HG03342 (cell line): ENCODE measurements around the gene ATG7.
"Not testable (repeated sequence)": the region's sequence is repeated elsewhere in the genome, so short reads cannot be mapped to it uniquely, and the experiment has no call there.

Source experiments
- ATAC-seq: cut with Tn5 transposase; IDR thresholded peaks from one replicate; pipeline ENCODE4 v1.9.1; 2021; ENCODE audit warnings: mild to moderate bottlenecking, moderate library complexity; ENCODE audit not compliant: unreplicated experiment

ATG7 gene

GRCh38 chr3:11251807-11252176 is 20.4 kb upstream of the ATG7 start:
- no peak for ATAC-seq

- no peak for ATAC-seq
Measured at GRCh38 chr3:11254876-11255275, 17.3 kb upstream of the ATG7 start.

- not testable (repeated sequence) for ATAC-seq
Measured at GRCh38 chr3:11255537-11255936, 16.7 kb upstream of the ATG7 start.

GRCh38 chr3:11258958-11259357 is 13.2 kb upstream of the ATG7 start:
- ATAC-seq: no peak

GRCh38 chr3:11260460-11260859 is 11.7 kb upstream of the ATG7 start:
- no peak for ATAC-seq

- ATAC-seq: no peak
Measured at GRCh38 chr3:11269007-11269406, 3.2 kb upstream of the ATG7 start.

- no peak for ATAC-seq
Measured at GRCh38 chr3:11272906-11273574, 843 bp downstream of the ATG7 start.

GRCh38 chr3:11273891-11274291 is 1.7 kb downstream of the ATG7 start:
- ATAC-seq: no peak

- no peak for ATAC-seq
Measured at GRCh38 chr3:11274566-11275142, 2.5 kb downstream of the ATG7 start.

GRCh38 chr3:11275926-11276325 is 3.7 kb downstream of the ATG7 start:
- no peak for ATAC-seq

- no peak for ATAC-seq
Measured at GRCh38 chr3:11276901-11277300, 4.7 kb downstream of the ATG7 start.

GRCh38 chr3:11282250-11283138 is 10.3 kb downstream of the ATG7 start:
- ATAC-seq: no peak

- ATAC-seq: no peak
Measured at GRCh38 chr3:11283139-11283475, 10.9 kb downstream of the ATG7 start.

- no peak for ATAC-seq
Measured at GRCh38 chr3:11284011-11284410, 11.8 kb downstream of the ATG7 start.

GRCh38 chr3:11285471-11285870 is 13.3 kb downstream of the ATG7 start:
- ATAC-seq: no peak

- ATAC-seq: no peak
Measured at GRCh38 chr3:11287404-11287803, 15.2 kb downstream of the ATG7 start.

- no peak for ATAC-seq
Measured at GRCh38 chr3:11288021-11288491, 15.9 kb downstream of the ATG7 start.

GRCh38 chr3:11288786-11289637 is 16.8 kb downstream of the ATG7 start:
- ATAC-seq: peak; percentile 70

GRCh38 chr3:11289864-11290263 is 17.7 kb downstream of the ATG7 start:
- no peak for ATAC-seq

GRCh38 chr3:11290743-11291680 is 18.8 kb downstream of the ATG7 start:
- no peak for ATAC-seq
